H1 (cell line): ENCODE measurements around the gene RPS25. TPM values are rescaled to one million over a fixed set of nuclear protein-coding genes. Genes with fewer than 3 reads are reported as not detected.

ENCODE experiments used
- CTCF ChIA-PET: fragments of 300-600 bp; sonication (Branson Sonifier 250); formaldehyde crosslinking; loops from one replicate; lab custom pipeline; 2021; ENCODE audit not compliant: partially characterized antibody; lab: Charles Lee
- POLR2A ChIA-PET: fragments of 300-600 bp; sonication (Branson Sonifier 250); formaldehyde crosslinking; loops from one replicate; lab custom pipeline; 2021; ENCODE audit warnings: inconsistent platforms; ENCODE audit not compliant: partially characterized antibody; lab: Charles Lee
- DNase-seq, 2 experiments: peaks; one replicate each; pipeline versions ENCODE4 v3.0.0 to v3.0.0-alpha.2; 2010 to 2022; ENCODE audit warnings: low spot score in 2 of 2, low read depth in 1 of 2, mixed read lengths in 1 of 2
- FAIRE-seq: peaks from 2 replicates; lab custom pipeline; 2011; peaks lifted over from hg19 to GRCh38; lab: Jason Lieb, UNC
- H2AFZ ChIP-seq: 2 replicates; pipeline ENCODE4 v1.8.1; 2012; ENCODE audit warnings: low read length, inconsistent platforms
- H2AK5ac ChIP-seq: 2 replicates; pipeline ENCODE4 v1.6.1; 2013; ENCODE audit warnings: low read depth, low read length
- H2BK120ac ChIP-seq: replicated peaks from 2 replicates; pipeline ENCODE3; 2013; ENCODE audit warnings: low read depth, low read length, inconsistent platforms
- H2BK12ac ChIP-seq: 2 replicates; pipeline ENCODE4 v1.6.1; 2013; ENCODE audit warnings: low read depth, low read length
- H2BK15ac ChIP-seq: 2 replicates; pipeline ENCODE4 v1.6.1; 2013; ENCODE audit warnings: low read length
- H2BK20ac ChIP-seq: 2 replicates; pipeline ENCODE4 v1.6.1; 2013; ENCODE audit warnings: low read length
- H2BK5ac ChIP-seq: 2 replicates; pipeline ENCODE4 v1.6.1; 2013; ENCODE audit warnings: low read depth, low read length
- H3K14ac ChIP-seq: 2 replicates; pipeline ENCODE4 v1.6.1; 2013; ENCODE audit warnings: inconsistent platforms; ENCODE audit not compliant: insufficient read length
- H3K18ac ChIP-seq: 2 replicates; pipeline ENCODE4 v1.6.1; 2013; ENCODE audit warnings: low read length; ENCODE audit errors: extremely low read depth
- H3K23ac ChIP-seq: 2 replicates; pipeline ENCODE4 v1.6.1; 2013; ENCODE audit warnings: inconsistent platforms; ENCODE audit not compliant: insufficient read length
- H3K23me2 ChIP-seq: 2 replicates; pipeline ENCODE4 v1.6.1; 2013; ENCODE audit warnings: low read depth, low read length
- H3K27ac ChIP-seq: 2 replicates; pipeline ENCODE4 v1.6.1; 2011; ENCODE audit warnings: low read depth, low read length, inconsistent platforms
- H3K27me3 ChIP-seq, 4 experiments: replicated peaks in 1 of 4; 1 replicate in 1 of 4; 2 replicates in 3 of 4; pipeline versions ENCODE4 v1.6.1 to v1.8.1; 2011 to 2013; ENCODE audit warnings: low read length in 3 of 4, mild to moderate bottlenecking in 3 of 4, inconsistent platforms in 2 of 4, mixed read lengths in 2 of 4, moderate library complexity in 1 of 4; ENCODE audit not compliant: control insufficient read depth in 3 of 4, insufficient read depth in 3 of 4; ENCODE audit errors: extremely low read depth in 1 of 4
- H3K36me3 ChIP-seq, 4 experiments: 2 replicates each; pipeline versions ENCODE4 v1.6.1 to v1.8.1; 2011 to 2013; ENCODE audit warnings: mild to moderate bottlenecking in 4 of 4, low read length in 3 of 4, moderate library complexity in 2 of 4, control low read depth in 1 of 4, inconsistent platforms in 1 of 4; ENCODE audit not compliant: insufficient read depth in 4 of 4, control insufficient read depth in 2 of 4
- H3K4ac ChIP-seq: replicated peaks from 2 replicates; pipeline ENCODE3; 2013; ENCODE audit warnings: low read length, low read depth, mixed read lengths, inconsistent platforms; ENCODE audit not compliant: insufficient read length
- H3K4me1 ChIP-seq, 4 experiments: replicated peaks in 1 of 4; 1 replicate in 1 of 4; 2 replicates in 3 of 4; pipeline versions ENCODE4 v1.6.1 to v1.8.1; 2011 to 2013; ENCODE audit warnings: low read length in 3 of 4, inconsistent platforms in 2 of 4, mixed read lengths in 1 of 4; ENCODE audit not compliant: insufficient read depth in 4 of 4, control insufficient read depth in 3 of 4
- H3K4me2 ChIP-seq, 2 experiments: 2 replicates each; pipeline versions ENCODE4 v1.6.1 to v1.8.1; 2011 to 2013; ENCODE audit warnings: low read depth in 2 of 2, low read length in 2 of 2, control low read depth in 1 of 2, inconsistent platforms in 1 of 2, mild to moderate bottlenecking in 1 of 2; ENCODE audit not compliant: insufficient read depth in 1 of 2
- H3K4me3 ChIP-seq, 4 experiments: fragments of 200-600, 300-600 bp in 1 of 4; sonication (generic), shearing (Covaris generic), sonication (Bioruptor Twin) in 1 of 4; 2 replicates each; pipeline versions ENCODE4 v1.5.1 to v1.8.1; 2011 to 2016; ENCODE audit warnings: low read length in 4 of 4, low read depth in 3 of 4, control low read depth in 2 of 4, inconsistent platforms in 2 of 4, mild to moderate bottlenecking in 2 of 4, mixed read lengths in 1 of 4, moderate library complexity in 1 of 4; ENCODE audit not compliant: insufficient read depth in 2 of 4; ENCODE audit errors: extremely low read depth in 1 of 4
- H3K56ac ChIP-seq: replicated peaks from 2 replicates; pipeline ENCODE3; 2013; ENCODE audit warnings: low read depth, mild to moderate bottlenecking, mixed read lengths, low read length, inconsistent platforms; ENCODE audit not compliant: insufficient read length
- H3K79me1 ChIP-seq: 2 replicates; pipeline ENCODE4 v1.6.1; 2013; ENCODE audit warnings: low read depth, low read length, control low read depth
- H3K79me2 ChIP-seq, 2 experiments: 2 replicates each; pipeline versions ENCODE4 v1.6.1 to v1.8.1; 2012 to 2013; ENCODE audit warnings: low read length in 2 of 2, mild to moderate bottlenecking in 2 of 2, inconsistent platforms in 1 of 2; ENCODE audit not compliant: insufficient read depth in 2 of 2, control insufficient read depth in 1 of 2
- H3K9ac ChIP-seq, 4 experiments: replicated peaks in 1 of 4; 1 replicate in 1 of 4; 2 replicates in 3 of 4; pipeline versions ENCODE4 v1.6.1 to v1.8.1; 2011 to 2013; ENCODE audit warnings: low read depth in 3 of 4, low read length in 3 of 4, control low read depth in 2 of 4, mild to moderate bottlenecking in 2 of 4, moderate library complexity in 2 of 4, inconsistent platforms in 1 of 4; ENCODE audit errors: extremely low read depth in 1 of 4
- H3K9me3 ChIP-seq, 2 experiments: 2 replicates each; pipeline versions ENCODE4 v1.6.1 to v1.8.1; 2012 to 2013; ENCODE audit warnings: mild to moderate bottlenecking in 2 of 2, moderate library complexity in 2 of 2, control low read depth in 1 of 2, inconsistent platforms in 1 of 2, low read depth in 1 of 2, low read length in 1 of 2, mixed read lengths in 1 of 2; ENCODE audit not compliant: insufficient read depth in 2 of 2
- H4K20me1 ChIP-seq, 2 experiments: replicated peaks in 1 of 2; 2 replicates each; pipeline versions ENCODE3 to v1.8.1; 2011 to 2013; ENCODE audit warnings: inconsistent platforms in 2 of 2, low read length in 2 of 2, mild to moderate bottlenecking in 1 of 2; ENCODE audit not compliant: insufficient read depth in 2 of 2, control insufficient read depth in 1 of 2
- H4K5ac ChIP-seq: 2 replicates; pipeline ENCODE4 v1.6.1; 2013; ENCODE audit warnings: low read length, low read depth, mixed read lengths, inconsistent platforms; ENCODE audit not compliant: insufficient read length
- H4K8ac ChIP-seq: 2 replicates; pipeline ENCODE4 v1.8.0; 2013; ENCODE audit warnings: mild to moderate bottlenecking, moderate library complexity, low read length, inconsistent platforms; ENCODE audit not compliant: insufficient read depth; ENCODE audit errors: extremely low read depth
- H4K91ac ChIP-seq: replicated peaks from 2 replicates; pipeline ENCODE3; 2013; ENCODE audit warnings: low read length, mixed read lengths, inconsistent platforms; ENCODE audit not compliant: insufficient read length
- CTCF ChIP-seq, 3 experiments: IDR thresholded peaks; 1 replicate in 2 of 3; 2 replicates in 1 of 3; pipeline versions ENCODE4 v1.5.1 to v1.6.1; 2011; ENCODE audit warnings: low read length in 3 of 3, mild to moderate bottlenecking in 3 of 3, inconsistent platforms in 2 of 3, low read depth in 1 of 3, moderate library complexity in 1 of 3; ENCODE audit not compliant: insufficient read depth in 1 of 3; ENCODE audit errors: control extremely low read depth in 1 of 3
- WGBS, 2 experiments: shearing (Covaris generic) in 1 of 2; methylation state at CpG; one replicate each; pipeline versions ENCODE4 v1.1.6 to v1.1.7; 2013 to 2015; ENCODE audit warnings: low lambda C conversion rate in 2 of 2, mixed read lengths in 2 of 2, inconsistent platforms in 1 of 2, low coverage in 1 of 2, missing lambda C conversion rate in 1 of 2; ENCODE audit not compliant: insufficient replicate concordance in 2 of 2, insufficient coverage in 1 of 2, insufficient read length in 1 of 2; ENCODE audit errors: extremely low coverage in 1 of 2, missing lambda C conversion rate in 1 of 2; 5-methylcytosine and 5-hydroxymethylcytosine counted together
- polyA plus RNA-seq, 7 experiments: library from polyadenylated mRNA; depleted of rRNA in 3 of 7; stranded (reverse) in 5 of 7; unstranded in 2 of 7; fragments of >200 nt in 5 of 7; fragments of 200-250 nt in 2 of 7; gene quantifications; 1 replicate in 5 of 7; 2 replicates in 1 of 7; 4 replicates in 1 of 7; pipeline versions ENCODE4 v1.2.1 to v1.2.3, GENCODE V29; 2011 to 2013; ENCODE audit warnings: missing spikeins in 2 of 7, mixed read lengths in 2 of 7
- total RNA-seq: library from RNA; stranded (reverse); fragmentation: NEBNext Ultra II Directional; extraction: Animal tissue kit (Norgen Biotek cat#: 25700); gene quantifications from 2 replicates; pipeline ENCODE4 v1.2.1, GENCODE V29; 2021
- TF ChIP-seq, protein P1 (sequence below): IDR thresholded peaks from 2 replicates; pipeline ENCODE4 v1.6.1; 2012; ENCODE audit warnings: inconsistent platforms

RPS25 gene
- total and polyA plus RNA-seq, 2 of the 8 experiments (the other 6 are each of a cell fraction or from before 2014, with no cell fraction given): 1,525 to 1,643 TPM

DNA sequence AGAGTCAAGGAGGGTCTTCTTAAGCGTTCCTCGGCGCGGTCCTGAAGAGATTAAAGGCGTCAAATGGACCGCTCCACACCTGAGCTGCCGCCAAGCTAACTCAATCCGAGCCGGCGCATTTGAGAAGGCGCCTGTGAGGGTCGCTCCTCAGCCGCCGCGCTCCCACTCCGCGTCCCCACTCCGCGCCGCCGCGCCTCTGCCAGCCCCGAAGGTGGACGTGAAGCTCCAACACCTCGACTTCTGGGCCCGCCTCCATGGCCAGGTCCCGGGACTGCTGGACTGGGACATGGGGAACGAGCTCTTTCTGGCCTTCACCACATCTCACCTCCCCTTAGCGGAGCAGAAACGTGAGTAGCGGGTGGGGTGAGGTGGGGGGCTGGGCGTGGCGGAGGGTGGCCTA is 46.5 kb downstream of the RPS25 start, which contains the start of gene FOXR1:
Gene FOXR1 (plus strand): TSS at position 116 of the 400 bp plus-strand sequence. CDS start 171 bp downstream, at position 287.
- Histone ChIP-seq H2AFZ (no peak within 1 kb of the TSS), H3K4ac (no peak within 1 kb of the TSS), H3K9me3 (no peaks in the 10 kb centered on the region), H3K23ac (no peak within 1 kb of the TSS), H3K23me2 (no peaks in the 10 kb centered on the region), H3K27me3 (no peaks in the 10 kb centered on the region), H2BK15ac (no peak within 1 kb of the TSS), H3K79me2 (no peaks in the 10 kb centered on the region), H3K56ac (no peak within 1 kb of the TSS), H3K4me1 (no peaks in the 10 kb centered on the region), H3K14ac (no peak within 1 kb of the TSS), H2BK5ac (no peak within 1 kb of the TSS), H4K20me1 (no peaks in the 10 kb centered on the region), H4K5ac (no peak within 1 kb of the TSS), H3K4me2 (no peak within 1 kb of the TSS), H4K91ac (no peak within 1 kb of the TSS), H2BK20ac (no peak within 1 kb of the TSS), H4K8ac (no peak within 1 kb of the TSS), H3K27ac (no peak within 1 kb of the TSS), H2BK12ac (no peak within 1 kb of the TSS), H3K36me3 (no peaks in the 10 kb centered on the region), H3K79me1 (no peaks in the 10 kb centered on the region), H2BK120ac (no peak within 1 kb of the TSS), H3K18ac (no peak within 1 kb of the TSS), H3K9ac (no peak within 1 kb of the TSS), H2AK5ac (no peak within 1 kb of the TSS), H3K4me3 (no peak within 1 kb of the TSS)
- POLR2A ChIA-PET: interaction anchor here (0.6 to 0.7 kb wide), 2 partner anchors 11 to 369 kb away, joined by 3 read pairs; partner anchors contain the start of gene C1QTNF5
- FAIRE-seq: no peak
- CTCF ChIA-PET: interaction anchor here (1.2 kb wide), 1 partner anchor 15 kb away, joined by 3 read pairs; no protein-coding TSS in a partner anchor
- DNase-seq: no peak
- WGBS, 2 experiments: 95% methylated on average over 31 of the region's 33 CpGs; no CpG with 5 or more reads in 1 of the 2 experiments
- no peak for TF ChIP-seq CTCF (IDR thresholded peaks at IDR 0.05; ENCODE audit: control extremely low read depth in 1 of 3, insufficient read depth in 1 of 3, low read depth in 1 of 3, low read length in 3 of 3)
- TF ChIP-seq, protein P1, sequence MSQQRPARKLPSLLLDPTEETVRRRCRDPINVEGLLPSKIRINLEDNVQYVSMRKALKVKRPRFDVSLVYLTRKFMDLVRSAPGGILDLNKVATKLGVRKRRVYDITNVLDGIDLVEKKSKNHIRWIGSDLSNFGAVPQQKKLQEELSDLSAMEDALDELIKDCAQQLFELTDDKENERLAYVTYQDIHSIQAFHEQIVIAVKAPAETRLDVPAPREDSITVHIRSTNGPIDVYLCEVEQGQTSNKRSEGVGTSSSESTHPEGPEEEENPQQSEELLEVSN: 0 out of 2 replicates have a peak, but pooled peaks have one; percentile 35
